Ishikawa (cell line): ENCODE measurements around the gene HAO1.

Experiments used
- CEBPB ChIP-seq: IDR thresholded peaks from 2 replicates; pipeline ENCODE4 v1.6.1; 2012
- CREB1 ChIP-seq: IDR thresholded peaks from 2 replicates; pipeline ENCODE4 v1.6.1; 2012; ENCODE audit warnings: low read depth
- EGR1 ChIP-seq: IDR thresholded peaks from 2 replicates; pipeline ENCODE4 v1.6.1; 2012
- EP300 ChIP-seq: IDR thresholded peaks from 2 replicates; pipeline ENCODE4 v1.6.1; 2012; ENCODE audit warnings: borderline replicate concordance
- FOXM1 ChIP-seq: IDR thresholded peaks from 2 replicates; pipeline ENCODE4 v1.6.1; 2012; ENCODE audit warnings: low read depth, borderline replicate concordance
- NFIC ChIP-seq: IDR thresholded peaks from 2 replicates; pipeline ENCODE4 v1.6.1; 2012
- RAD21 ChIP-seq: IDR thresholded peaks from 2 replicates; pipeline ENCODE4 v1.6.1; 2012; ENCODE audit warnings: low read depth
- TAF1 ChIP-seq: IDR thresholded peaks from 2 replicates; pipeline ENCODE4 v1.6.1; 2012; ENCODE audit warnings: low read depth, mild to moderate bottlenecking
- TCF12 ChIP-seq: IDR thresholded peaks from 2 replicates; pipeline ENCODE4 v1.6.1; 2012; ENCODE audit warnings: low read depth
- TEAD4 ChIP-seq: IDR thresholded peaks from 2 replicates; pipeline ENCODE4 v1.6.1; 2012
- USF1 ChIP-seq: IDR thresholded peaks from 2 replicates; pipeline ENCODE4 v1.6.1; 2012
- YY1 ChIP-seq: IDR thresholded peaks from 2 replicates; pipeline ENCODE4 v1.6.1; 2012; ENCODE audit warnings: low read depth
- ZBTB7A ChIP-seq: IDR thresholded peaks from 2 replicates; pipeline ENCODE4 v1.6.1; 2012; ENCODE audit warnings: low read depth
- TF ChIP-seq, protein P1 (sequence below): IDR thresholded peaks from 2 replicates; pipeline ENCODE4 v1.6.1; 2012; ENCODE audit warnings: low read depth, mild to moderate bottlenecking
- TF ChIP-seq, protein P2 (sequence below): IDR thresholded peaks from 2 replicates; pipeline ENCODE4 v1.6.1; 2012

HAO1 gene

DNA sequence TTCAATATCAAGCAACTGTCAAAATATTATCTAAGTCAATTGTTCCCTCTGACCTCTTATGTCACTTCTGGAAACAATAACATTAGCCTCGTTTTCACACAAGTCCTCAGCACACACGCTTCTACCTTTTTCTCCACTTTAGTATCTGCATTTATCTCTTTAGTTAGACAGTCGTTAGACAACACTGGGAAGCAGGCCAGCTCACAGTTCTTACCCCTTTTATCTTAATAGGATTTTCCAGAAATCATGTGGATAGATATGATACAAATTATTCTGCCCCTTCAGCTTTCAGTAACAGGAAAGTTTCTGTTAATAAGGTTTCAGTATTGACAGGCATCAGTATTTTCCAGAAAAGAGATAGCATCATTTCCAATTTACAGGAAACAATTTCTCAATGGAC is 25.9 kb upstream of the HAO1 start:
- no peak for TF ChIP-seq CEBPB
- no peak for TF ChIP-seq TEAD4
- TF ChIP-seq FOXM1 = no peak
- no peak for TF ChIP-seq EP300
- no peak for TF ChIP-seq YY1
- TF ChIP-seq, protein P1, sequence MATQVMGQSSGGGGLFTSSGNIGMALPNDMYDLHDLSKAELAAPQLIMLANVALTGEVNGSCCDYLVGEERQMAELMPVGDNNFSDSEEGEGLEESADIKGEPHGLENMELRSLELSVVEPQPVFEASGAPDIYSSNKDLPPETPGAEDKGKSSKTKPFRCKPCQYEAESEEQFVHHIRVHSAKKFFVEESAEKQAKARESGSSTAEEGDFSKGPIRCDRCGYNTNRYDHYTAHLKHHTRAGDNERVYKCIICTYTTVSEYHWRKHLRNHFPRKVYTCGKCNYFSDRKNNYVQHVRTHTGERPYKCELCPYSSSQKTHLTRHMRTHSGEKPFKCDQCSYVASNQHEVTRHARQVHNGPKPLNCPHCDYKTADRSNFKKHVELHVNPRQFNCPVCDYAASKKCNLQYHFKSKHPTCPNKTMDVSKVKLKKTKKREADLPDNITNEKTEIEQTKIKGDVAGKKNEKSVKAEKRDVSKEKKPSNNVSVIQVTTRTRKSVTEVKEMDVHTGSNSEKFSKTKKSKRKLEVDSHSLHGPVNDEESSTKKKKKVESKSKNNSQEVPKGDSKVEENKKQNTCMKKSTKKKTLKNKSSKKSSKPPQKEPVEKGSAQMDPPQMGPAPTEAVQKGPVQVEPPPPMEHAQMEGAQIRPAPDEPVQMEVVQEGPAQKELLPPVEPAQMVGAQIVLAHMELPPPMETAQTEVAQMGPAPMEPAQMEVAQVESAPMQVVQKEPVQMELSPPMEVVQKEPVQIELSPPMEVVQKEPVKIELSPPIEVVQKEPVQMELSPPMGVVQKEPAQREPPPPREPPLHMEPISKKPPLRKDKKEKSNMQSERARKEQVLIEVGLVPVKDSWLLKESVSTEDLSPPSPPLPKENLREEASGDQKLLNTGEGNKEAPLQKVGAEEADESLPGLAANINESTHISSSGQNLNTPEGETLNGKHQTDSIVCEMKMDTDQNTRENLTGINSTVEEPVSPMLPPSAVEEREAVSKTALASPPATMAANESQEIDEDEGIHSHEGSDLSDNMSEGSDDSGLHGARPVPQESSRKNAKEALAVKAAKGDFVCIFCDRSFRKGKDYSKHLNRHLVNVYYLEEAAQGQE = no peak
- no peak for TF ChIP-seq USF1
- TF ChIP-seq, protein P2, sequence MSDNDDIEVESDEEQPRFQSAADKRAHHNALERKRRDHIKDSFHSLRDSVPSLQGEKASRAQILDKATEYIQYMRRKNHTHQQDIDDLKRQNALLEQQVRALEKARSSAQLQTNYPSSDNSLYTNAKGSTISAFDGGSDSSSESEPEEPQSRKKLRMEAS = no peak
- no peak for TF ChIP-seq ZBTB7A
- TF ChIP-seq TAF1 = no peak
- TF ChIP-seq TCF12 = no peak

GRCh38 chr20:7959484-7959883 is 19.2 kb upstream of the HAO1 start:
- TF ChIP-seq RAD21 (no peak), CREB1 (no peak), USF1 (no peak), CEBPB (no peak), TCF12 (no peak), FOXM1 (no peak), EGR1 (no peak)
- TF ChIP-seq, protein P1 = no peak
- TF ChIP-seq, protein P2 = no peak

DNA sequence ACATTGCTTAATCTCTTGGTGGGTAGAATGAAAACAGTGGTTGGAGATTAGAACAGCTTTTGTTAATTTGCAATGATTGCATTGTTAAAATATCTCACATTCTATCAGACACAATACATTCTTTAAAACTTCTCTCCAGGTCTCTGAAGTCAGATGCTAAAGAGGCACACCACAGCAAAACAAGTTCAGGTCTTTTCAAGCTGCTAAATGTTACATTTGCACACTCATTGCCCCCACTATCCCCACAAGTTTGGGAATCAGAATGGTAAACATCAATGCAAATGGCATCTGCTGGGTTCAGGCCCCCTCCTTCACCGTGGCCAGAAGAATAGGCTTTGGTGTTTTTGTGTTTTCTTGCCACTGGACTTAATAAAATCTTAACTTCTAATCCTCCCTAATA is 10.1 kb upstream of the HAO1 start:
- TF ChIP-seq, protein P2 = no peak
- TF ChIP-seq TCF12 (no peak), TEAD4 (no peak), RAD21 (no peak), YY1 (no peak), CREB1 (no peak), EP300 (no peak), ZBTB7A (no peak), TAF1 (no peak)

- TF ChIP-seq FOXM1 (no peak), TEAD4 (no peak), YY1 (no peak), ZBTB7A (no peak), USF1 (no peak), CEBPB (no peak), CREB1 (no peak), EP300 (no peak), TAF1 (no peak)
- TF ChIP-seq, protein P2 = no peak
These were observed 3.6 kb upstream of the HAO1 start for GRCh38 chr20:7943891-7944290.

- TF ChIP-seq, protein P1 = no peak
- TF ChIP-seq CEBPB = no peak
- TF ChIP-seq NFIC = no peak
- no peak for TF ChIP-seq RAD21
- TF ChIP-seq CREB1 = no peak
- TF ChIP-seq, protein P2 = no peak
- TF ChIP-seq TEAD4 = no peak
- TF ChIP-seq EP300 = no peak
- TF ChIP-seq TAF1 = no peak
- no peak for TF ChIP-seq YY1
- TF ChIP-seq USF1 = no peak
- no peak for TF ChIP-seq EGR1
- TF ChIP-seq TCF12 = no peak
- no peak for TF ChIP-seq FOXM1
- no peak for TF ChIP-seq ZBTB7A
These were observed 595 bp downstream of the HAO1 start for GRCh38 chr20:7939663-7940062.
